GM10847 (cell line): ENCODE measurements around the gene DISC1.

Experiments used
- POLR2A ChIP-seq: IDR thresholded peaks from 2 replicates; pipeline ENCODE4 v1.6.1; 2011; ENCODE audit not compliant: insufficient read length; ENCODE audit errors: extremely low read depth

Gene DISC1

GRCh38 chr1:231705806-231706760 is 79.5 kb downstream of the DISC1 start:
- TF ChIP-seq POLR2A = no peak

DNA sequence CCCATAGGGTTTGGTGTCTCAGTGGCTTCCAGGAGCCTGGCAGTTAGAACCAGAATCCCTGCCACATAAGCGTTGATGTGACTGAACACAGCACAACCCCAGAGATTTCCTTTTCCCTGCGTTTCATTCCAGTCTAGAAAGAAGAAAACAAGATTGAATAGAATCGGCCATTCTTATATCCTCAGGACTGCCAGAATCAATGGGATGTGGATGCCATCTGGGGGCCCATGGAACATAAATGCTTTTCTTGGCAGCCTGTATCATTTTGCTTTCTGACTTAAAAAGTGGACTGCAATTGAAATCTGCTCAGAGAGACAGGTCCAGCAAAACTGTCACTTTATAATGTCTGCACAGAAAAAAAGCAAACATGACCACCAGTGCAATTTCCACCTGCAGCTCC is 80.3 kb downstream of the DISC1 start:
- TF ChIP-seq POLR2A = no peak

GRCh38 chr1:231707407-231707806 is 80.8 kb downstream of the DISC1 start:
- no peak for TF ChIP-seq POLR2A

DNA sequence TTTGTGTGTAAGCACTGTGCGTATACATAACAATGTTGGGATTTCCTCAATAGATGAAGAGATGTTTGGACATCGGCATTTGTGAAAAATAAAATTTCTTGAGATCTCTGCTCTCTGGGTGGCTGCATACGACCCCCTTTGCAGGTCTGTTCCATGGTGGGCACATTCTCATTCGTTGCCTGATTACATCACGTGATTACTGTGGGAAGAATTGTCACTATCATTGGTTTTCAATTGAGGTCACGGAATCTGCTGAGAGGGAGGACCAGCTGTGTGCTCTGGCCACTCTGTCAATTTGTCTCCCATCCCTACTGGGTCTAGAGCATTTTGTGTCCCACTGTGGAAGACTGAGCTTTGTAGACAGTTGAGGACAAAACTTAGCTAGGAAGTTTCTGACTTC is 81.8 kb downstream of the DISC1 start:
- no peak for TF ChIP-seq POLR2A

DNA sequence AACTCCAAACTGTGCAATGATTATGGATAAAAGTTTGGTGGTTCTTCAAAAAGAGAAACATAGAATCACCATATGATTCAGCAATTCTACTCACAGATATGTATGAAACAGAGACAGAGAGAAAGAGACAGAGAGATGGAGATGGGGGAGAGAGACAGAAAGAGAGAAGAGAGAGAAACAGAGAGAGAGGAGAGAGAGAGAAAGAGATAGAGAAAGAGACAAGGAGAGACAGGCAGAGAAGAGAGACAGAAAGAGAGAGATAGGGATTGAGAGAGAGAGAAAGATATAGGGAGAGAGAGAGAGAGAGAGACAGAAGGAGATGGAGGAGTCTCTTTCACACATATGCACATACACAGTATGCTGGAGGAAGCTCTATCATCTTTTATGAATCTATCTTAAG is 87.8 kb downstream of the DISC1 start:
- no peak for TF ChIP-seq POLR2A

- TF ChIP-seq POLR2A = no peak
Measured at GRCh38 chr1:231715816-231716722, 89.5 kb downstream of the DISC1 start.

- TF ChIP-seq POLR2A = no peak
Measured at GRCh38 chr1:231716879-231717278, 90.3 kb downstream of the DISC1 start.

GRCh38 chr1:231719485-231720183 is 93.0 kb downstream of the DISC1 start:
- no peak for TF ChIP-seq POLR2A

GRCh38 chr1:231720652-231721325 is 94.2 kb downstream of the DISC1 start:
- no peak for TF ChIP-seq POLR2A

DNA sequence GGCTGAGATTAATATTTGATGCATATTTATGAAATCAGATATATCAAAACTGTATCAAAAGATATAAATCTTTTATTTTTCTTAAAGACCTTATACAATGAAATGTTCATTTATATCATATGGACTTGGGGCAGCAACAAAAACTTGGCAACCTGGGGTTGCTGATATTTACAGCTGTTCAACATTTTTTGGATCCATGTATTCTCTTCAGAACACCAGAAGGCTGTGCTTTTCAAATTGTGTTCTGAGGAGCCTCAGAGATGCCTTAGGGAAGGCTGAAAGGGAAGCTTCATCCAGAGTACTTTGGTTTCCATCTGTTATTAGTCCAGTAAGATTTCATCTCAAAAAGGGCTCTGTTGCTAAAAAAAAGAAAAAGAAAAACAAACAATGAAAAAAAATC is 94.8 kb downstream of the DISC1 start:
- TF ChIP-seq POLR2A = no peak

DNA sequence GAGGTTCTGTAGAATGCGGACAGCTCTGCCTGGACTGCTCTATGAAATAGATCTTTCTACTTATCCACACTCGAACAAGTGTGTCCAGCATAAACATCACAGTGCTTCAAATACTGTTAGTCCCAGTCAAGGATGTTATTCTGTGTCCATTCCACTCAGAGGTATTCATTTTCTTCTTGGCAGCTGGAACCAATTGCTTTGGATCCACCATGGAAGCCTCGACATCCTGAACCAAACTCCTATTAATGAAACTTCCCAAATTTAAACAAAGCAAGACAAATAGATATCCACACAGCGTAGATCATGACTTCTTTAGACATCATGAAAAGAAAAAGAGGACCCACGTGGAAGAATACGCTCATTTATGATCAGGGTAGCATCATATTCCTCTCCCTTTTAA is 95.8 kb downstream of the DISC1 start:
- no peak for TF ChIP-seq POLR2A

GRCh38 chr1:231723146-231723545 is 96.6 kb downstream of the DISC1 start:
- no peak for TF ChIP-seq POLR2A

DNA sequence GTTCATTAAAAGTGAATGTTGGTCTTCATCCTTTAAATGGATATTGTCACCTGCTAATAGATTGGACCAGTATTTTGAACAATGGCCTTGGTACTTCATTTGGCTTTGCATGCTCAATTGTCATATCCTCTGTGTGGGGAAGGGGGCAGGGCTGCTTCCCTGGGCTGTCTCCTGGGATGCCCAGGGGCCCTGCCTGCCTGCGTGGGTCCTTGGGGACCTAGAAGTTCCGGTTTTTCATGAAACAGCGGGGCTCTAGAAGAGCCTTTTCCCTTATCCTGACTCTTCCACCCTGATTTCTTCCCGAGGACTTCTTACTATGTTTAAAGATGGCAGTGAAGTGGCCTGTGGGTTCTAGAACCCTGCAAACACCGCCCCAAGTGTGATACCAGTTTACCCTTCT is 97.5 kb downstream of the DISC1 start:
- no peak for TF ChIP-seq POLR2A

- no peak for TF ChIP-seq POLR2A
Measured at GRCh38 chr1:231724876-231725647, 98.5 kb downstream of the DISC1 start.
